Adrenal gland (tissue), 5 donors: ENCODE data around the gene GLB1L2.

Experiments used
- CTCF ChIP-seq, 6 experiments: fragments of 450-650 bp in 4 of 6; fragments of 200-600 bp in 2 of 6; sonication (generic) in 1 of 6; IDR thresholded peaks; 1 replicate in 5 of 6; 2 replicates in 1 of 6; pipeline versions ENCODE4 v1.5.1 to v1.8.0; 2016 to 2021; ENCODE audit warnings: antibody characterized with exemption in 6 of 6, mild to moderate bottlenecking in 2 of 6, moderate library complexity in 1 of 6
- POLR2A ChIP-seq, 2 donors: fragments of 450-650 bp; IDR thresholded peaks; one replicate each; pipeline ENCODE4 v1.6.1; 2017; ENCODE audit warnings: antibody characterized with exemption in 2 of 2, mild to moderate bottlenecking in 2 of 2, moderate library complexity in 1 of 2
- donor health status: DM: no; HTN: no; CAD: no.

- no peak for TF ChIP-seq POLR2A (IDR thresholded peaks at IDR 0.05)
- TF ChIP-seq CTCF (IDR thresholded peaks at IDR 0.05) = no peak
Observed at GRCh38 chr11:134383576-134384221, 51.9 kb downstream of the GLB1L2 start.
